K562 (cell line): ENCODE data around the gene PNPLA2. TPM values are rescaled to one million over a fixed set of nuclear protein-coding genes. Genes with fewer than 3 reads are reported as not detected.

Experiments used
- ATAC-seq: fragments of 200-7000 bp; cut with Tn5 transposase; 3 replicates; pipeline ENCODE4 v1.9.1; 2020; ENCODE audit warnings: moderate library complexity
- BruUV-seq: library from RNA; stranded (reverse); fragments of 400-500 nt; replicated peaks from 2 replicates; lab custom pipeline; 2021; lab: Mats Ljungman, UMichigan
- CTCF ChIA-PET: fragments of 300-600 bp; formaldehyde crosslinking; extraction: SDS; loops from one replicate; lab custom pipeline; 2021; ENCODE audit warnings: low intra/inter-chr PET ratio; lab: Yijun Ruan, JAX
- POLR2A ChIA-PET: fragments of 300-600, 350-650 bp; sonication (Branson Sonifier 250); formaldehyde crosslinking; extraction: SDS; loops from one replicate; lab custom pipeline; 2021; ENCODE audit warnings: antibody characterized with exemption, inconsistent platforms; lab: Yijun Ruan, JAX
- DNase-seq, 4 experiments: peaks; one replicate each; pipeline versions ENCODE4 v3.0.0 to v3.0.0-alpha.2; 2011 to 2018; ENCODE audit warnings: low spot score in 3 of 4, mixed read lengths in 3 of 4; ENCODE audit errors: extremely low read depth in 1 of 4
- FAIRE-seq: peaks from 2 replicates; lab custom pipeline; 2011; peaks lifted over from hg19 to GRCh38; lab: Jason Lieb, UNC
- H2AFZ ChIP-seq: 2 replicates; pipeline ENCODE4 v1.6.0; 2011; ENCODE audit warnings: low read depth, low read length, control low read depth, inconsistent platforms
- H3K27ac ChIP-seq: fragments of 200-600 bp; 3 replicates; pipeline ENCODE4 v1.8.0; 2011; ENCODE audit warnings: low read depth, mild to moderate bottlenecking, control low read depth, inconsistent platforms, low read length, moderate library complexity, mixed read lengths; ENCODE audit errors: extremely low read depth
- H3K27me3 ChIP-seq, 2 experiments: fragments of 300-600 bp in 1 of 2; 2 replicates in 1 of 2; 3 replicates in 1 of 2; pipeline versions ENCODE4 v1.6.0 to v1.8.0; 2011; ENCODE audit warnings: inconsistent platforms in 2 of 2, low read length in 2 of 2, mild to moderate bottlenecking in 1 of 2, mixed read lengths in 1 of 2, moderate library complexity in 1 of 2; ENCODE audit not compliant: control insufficient read depth in 2 of 2, insufficient read depth in 2 of 2
- H3K36me3 ChIP-seq: fragments of 300-600 bp; 3 replicates; pipeline ENCODE4 v1.8.0; 2011; ENCODE audit warnings: mild to moderate bottlenecking, low read length, inconsistent platforms; ENCODE audit not compliant: control insufficient read depth, insufficient read depth
- H3K4me1 ChIP-seq, 2 experiments: fragments of 200-600 bp in 1 of 2; replicated peaks in 1 of 2; 2 replicates in 1 of 2; 3 replicates in 1 of 2; pipeline versions ENCODE4 v1.5.1 to v1.8.0; 2011; ENCODE audit warnings: inconsistent platforms in 2 of 2, low read length in 2 of 2, mild to moderate bottlenecking in 1 of 2, mixed read lengths in 1 of 2, moderate library complexity in 1 of 2; ENCODE audit not compliant: control insufficient read depth in 2 of 2, insufficient read depth in 2 of 2
- H3K4me2 ChIP-seq: 2 replicates; pipeline ENCODE4 v1.6.1; 2011; ENCODE audit warnings: low read length, control low read depth, inconsistent platforms, mixed read lengths; ENCODE audit not compliant: insufficient read depth
- H3K4me3 ChIP-seq: fragments of 200-600 bp; sonication (generic), shearing (Covaris generic); 2 replicates; pipeline ENCODE4 v1.5.1; 2016; ENCODE audit warnings: control low read depth, inconsistent platforms
- H3K79me2 ChIP-seq: fragments of 200-600 bp; 3 replicates; pipeline ENCODE4 v1.8.0; 2011; ENCODE audit warnings: low read length, inconsistent platforms; ENCODE audit not compliant: control insufficient read depth, insufficient read depth
- H3K9ac ChIP-seq, 2 experiments: 2 replicates each; pipeline versions ENCODE4 v1.6.0 to v1.6.1; 2011; ENCODE audit warnings: low read depth in 2 of 2, low read length in 2 of 2, control low read depth in 1 of 2, inconsistent platforms in 1 of 2, mild to moderate bottlenecking in 1 of 2, mixed read lengths in 1 of 2; ENCODE audit not compliant: insufficient read depth in 1 of 2
- H3K9me1 ChIP-seq: one replicate; pipeline ENCODE4 v1.6.0; 2011; ENCODE audit warnings: inconsistent platforms, mild to moderate bottlenecking, low read length, moderate library complexity; ENCODE audit not compliant: control insufficient read depth, insufficient read depth
- H3K9me3 ChIP-seq: replicated peaks from 2 replicates; pipeline ENCODE4 v1.5.1; 2011; ENCODE audit warnings: low read depth, low read length, inconsistent platforms; ENCODE audit not compliant: control insufficient read depth, insufficient read depth
- H4K20me1 ChIP-seq: replicated peaks from 2 replicates; pipeline ENCODE4 v1.6.1; 2011; ENCODE audit warnings: low read length, inconsistent platforms, mixed read lengths; ENCODE audit not compliant: control insufficient read depth, insufficient read depth
- BDP1 ChIP-seq: IDR thresholded peaks from 3 replicates; pipeline ENCODE4 v1.6.1; 2011; ENCODE audit not compliant: insufficient read length, insufficient read depth
- CBFA2T2 ChIP-seq: fragments of 450-650 bp; conservative IDR thresholded peaks from 2 replicates; pipeline ENCODE4 v1.6.1; 2017; ENCODE audit warnings: mild to moderate bottlenecking
- DACH1 ChIP-seq: fragments of 450-650 bp; IDR thresholded peaks from 2 replicates; pipeline ENCODE4 v1.6.1; 2018; ENCODE audit not compliant: partially characterized antibody
- HMG20B ChIP-seq: fragments of 250-450 bp; sonication (Bioruptor Pico); IDR thresholded peaks from 2 replicates; pipeline ENCODE4 v1.5.0; 2021; ENCODE audit warnings: mild to moderate bottlenecking
- KDM5B ChIP-seq: fragments of 200-600 bp; sonication (generic); IDR thresholded peaks from 2 replicates; pipeline ENCODE4 v1.6.1; 2012; ENCODE audit warnings: low read depth, mild to moderate bottlenecking, moderate library complexity, low read length, control low read depth, inconsistent platforms; ENCODE audit not compliant: insufficient replicate concordance
- KLF13 ChIP-seq: fragments of 450-650 bp; IDR thresholded peaks from 2 replicates; pipeline ENCODE4 v1.6.1; 2016; ENCODE audit warnings: missing genetic modification characterization, low read depth, mild to moderate bottlenecking, missing compliant biosample characterization, moderate library complexity, borderline replicate concordance
- L3MBTL2 ChIP-seq: fragments of 450-650 bp; IDR thresholded peaks from 2 replicates; pipeline ENCODE4 v1.6.1; 2016; ENCODE audit warnings: mild to moderate bottlenecking, moderate library complexity
- MTA1 ChIP-seq: fragments of 450-650 bp; IDR thresholded peaks from 2 replicates; pipeline ENCODE4 v1.6.1; 2017; ENCODE audit warnings: borderline replicate concordance
- PCBP2 ChIP-seq: fragments of 200-400 bp; formaldehyde crosslinking; IDR thresholded peaks from 2 replicates; pipeline ENCODE4 v1.6.1; 2018; ENCODE audit warnings: low read length, low read depth, mild to moderate bottlenecking, moderate library complexity; ENCODE audit not compliant: poor library complexity, severe bottlenecking
- RBFOX2 ChIP-seq: fragments of 200-400 bp; formaldehyde crosslinking; IDR thresholded peaks from 2 replicates; pipeline ENCODE4 v1.6.1; 2017; ENCODE audit warnings: low read depth, mild to moderate bottlenecking, low read length, moderate library complexity
- RBM22 ChIP-seq: fragments of 200-400 bp; formaldehyde crosslinking; IDR thresholded peaks from 2 replicates; pipeline ENCODE4 v1.6.1; 2018; ENCODE audit warnings: low read length, low read depth; ENCODE audit not compliant: poor library complexity, severe bottlenecking
- TAF1 ChIP-seq: IDR thresholded peaks from 2 replicates; pipeline ENCODE4 v1.6.1; 2011; ENCODE audit warnings: mild to moderate bottlenecking, low read length, moderate library complexity; ENCODE audit not compliant: insufficient read depth, control insufficient read depth, severe bottlenecking; ENCODE audit errors: extremely low read depth
- XRCC4 ChIP-seq: IDR thresholded peaks from one replicate; pipeline ENCODE4 v1.6.1; 2011; ENCODE audit not compliant: insufficient read depth, insufficient read length; ENCODE audit errors: extremely low read depth
- ZNF830 ChIP-seq: fragments of 250-450 bp; sonication (Bioruptor Pico); IDR thresholded peaks from 2 replicates; pipeline ENCODE4 v1.5.0; 2021; ENCODE audit warnings: mild to moderate bottlenecking
- WGBS: fragments of 100-300 bp; shearing (Covaris generic); methylation state at CpG from one replicate; pipeline ENCODE4 v1.1.6; 2016; ENCODE audit warnings: low coverage, mixed read lengths; ENCODE audit not compliant: insufficient coverage; ENCODE audit errors: missing lambda C conversion rate; 5-methylcytosine and 5-hydroxymethylcytosine counted together
- in situ Hi-C: fragments of 300-500 bp; cut with MboI; formaldehyde crosslinking; loops from 4 replicates; pipeline ENCODE4 v1.15.0; 2018; ENCODE audit warnings: inconsistent platforms, mixed read lengths
- intact Hi-C: fragments of 100-400 bp; cut with micrococcal nuclease; formaldehyde crosslinking; loops from 2 replicates; pipeline ENCODE4 v1.14.2; 2022
- polyA plus RNA-seq, 8 experiments: library from polyadenylated mRNA; depleted of rRNA in 4 of 8; stranded (reverse) in 5 of 8; unstranded in 3 of 8; fragments of >200 nt; fragmentation: Nextera tagmentation in 2 of 8; fragmentation: Illumina TruSeq in 1 of 8; extraction: Ambion mirVana in 2 of 8; extraction: Trizol in 1 of 8; gene quantifications; 2 replicates each; pipeline versions ENCODE4 v1.2.1 to v1.2.3, GENCODE V29; 2011 to 2014; ENCODE audit warnings: inconsistent platforms in 1 of 8, missing spikeins in 1 of 8
- total RNA-seq, 7 experiments: library from RNA; depleted of rRNA in 6 of 7; stranded (reverse); fragments of >200 nt in 6 of 7; fragmentation: Illumina TruSeq in 2 of 7; extraction: Trizol in 2 of 7; gene quantifications; 2 replicates each; pipeline versions ENCODE4 v1.2.1 to v1.2.3, GENCODE V29; 2011 to 2021; ENCODE audit warnings: low replicate concordance in 1 of 7
- TF ChIP-seq, protein P1 (sequence below): fragments of 250-450 bp; sonication (Bioruptor Pico); IDR thresholded peaks from 2 replicates; pipeline ENCODE4 v1.5.0; 2021; ENCODE audit warnings: mild to moderate bottlenecking, borderline replicate concordance
- TF ChIP-seq, protein P2 (sequence below): fragments of 450-650 bp; IDR thresholded peaks from 2 replicates; pipeline ENCODE4 v1.6.1; 2016; ENCODE audit warnings: antibody characterized with exemption
- TF ChIP-seq, protein P3 (sequence below): fragments of 250-450 bp; sonication (Bioruptor Pico); IDR thresholded peaks from 2 replicates; pipeline ENCODE4 v1.8.0; 2021; ENCODE audit warnings: mild to moderate bottlenecking, moderate library complexity

The PNPLA2 gene
- total and polyA plus RNA-seq, 9 of the 15 experiments (the other 6 are each of a cell fraction or from before 2014, with no cell fraction given) = 0.39 to 87.1 (median 8.4) TPM

DNA sequence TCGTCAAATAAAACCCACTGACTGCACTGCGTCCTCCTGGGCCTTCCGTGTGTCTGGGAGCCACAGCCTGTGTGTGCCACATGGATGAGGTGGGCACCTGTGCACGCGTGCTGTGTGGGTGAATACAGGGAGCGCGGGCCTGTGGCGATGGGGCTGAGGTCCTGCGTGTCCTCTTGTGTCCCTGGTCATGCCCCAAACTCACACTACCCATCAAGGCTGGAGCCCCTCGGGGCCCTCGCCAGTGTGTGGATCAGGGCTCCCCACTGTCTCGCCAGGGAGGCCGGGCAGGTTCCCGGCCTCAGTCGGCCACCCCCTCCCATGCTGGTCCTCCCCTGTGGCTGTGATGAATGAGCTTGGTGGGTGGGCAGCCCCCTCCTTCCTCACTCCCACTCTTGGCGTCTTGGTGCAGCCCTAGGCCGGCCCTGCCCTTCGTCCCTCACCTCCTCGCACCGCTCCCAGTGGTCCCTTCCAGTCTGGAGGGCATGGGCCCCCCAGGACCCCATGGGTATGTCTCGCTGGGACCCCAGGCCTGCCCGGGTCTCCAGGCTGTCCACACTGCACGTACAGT, 13.3 kb downstream of the PNPLA2 start:
- ATAC-seq (no peak), DNase-seq (no peak), FAIRE-seq (no peak)
- H2AFZ ChIP-seq = peak overlapping the region; percentile 95
- peaks cover 28% of the 10 kb centered on the region; the same call in 1 of the 3 replicates for H3K36me3 ChIP-seq
- peak overlapping the region; percentile 77 for H3K4me2 ChIP-seq
- H3K9me1 ChIP-seq = peaks cover 5% of the 10 kb centered on the region
- H3K9me3 ChIP-seq = no peaks in the 10 kb centered on the region
- ChIA-PET CTCF (no interaction called here), POLR2A (interaction anchor here (0.7 to 2.3 kb wide), 5 partner anchors 8 to 33 kb away, joined by 3 to 11 read pairs (median 5); partner anchors contain the start of gene PNPLA2)
- no peaks in the 10 kb centered on the region for H3K27me3 ChIP-seq
- BruUV-seq = TSS peak; percentile 77
- intact Hi-C loops (loop anchor here (2.0 kb wide), 1 partner anchor 27 kb away; the partner anchor contains the start of gene PIDD1), in situ Hi-C loops (no loop called here)
- peak overlapping the region; percentile 66 to 96 for H3K9ac ChIP-seq
- peak overlapping the region; percentile 87 for H3K4me3 ChIP-seq
- peak overlapping the region; percentile 94 for H3K27ac ChIP-seq
- peaks cover 7% of the 10 kb centered on the region for H4K20me1 ChIP-seq
- WGBS = 40% methylated on average over 15 of the region's 23 CpGs
- H3K79me2 ChIP-seq = peaks cover 47% of the 10 kb centered on the region
- peaks cover 20 to 91% of the 10 kb centered on the region in 2 experiments for H3K4me1 ChIP-seq
- TF ChIP-seq, protein P1, sequence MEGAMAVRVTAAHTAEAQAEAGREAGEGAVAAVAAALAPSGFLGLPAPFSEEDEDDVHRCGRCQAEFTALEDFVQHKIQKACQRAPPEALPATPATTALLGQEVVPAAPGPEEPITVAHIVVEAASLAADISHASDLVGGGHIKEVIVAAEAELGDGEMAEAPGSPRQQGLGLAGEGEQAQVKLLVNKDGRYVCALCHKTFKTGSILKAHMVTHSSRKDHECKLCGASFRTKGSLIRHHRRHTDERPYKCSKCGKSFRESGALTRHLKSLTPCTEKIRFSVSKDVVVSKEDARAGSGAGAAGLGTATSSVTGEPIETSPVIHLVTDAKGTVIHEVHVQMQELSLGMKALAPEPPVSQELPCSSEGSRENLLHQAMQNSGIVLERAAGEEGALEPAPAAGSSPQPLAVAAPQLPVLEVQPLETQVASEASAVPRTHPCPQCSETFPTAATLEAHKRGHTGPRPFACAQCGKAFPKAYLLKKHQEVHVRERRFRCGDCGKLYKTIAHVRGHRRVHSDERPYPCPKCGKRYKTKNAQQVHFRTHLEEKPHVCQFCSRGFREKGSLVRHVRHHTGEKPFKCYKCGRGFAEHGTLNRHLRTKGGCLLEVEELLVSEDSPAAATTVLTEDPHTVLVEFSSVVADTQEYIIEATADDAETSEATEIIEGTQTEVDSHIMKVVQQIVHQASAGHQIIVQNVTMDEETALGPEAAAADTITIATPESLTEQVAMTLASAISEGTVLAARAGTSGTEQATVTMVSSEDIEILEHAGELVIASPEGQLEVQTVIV (CRISPR knock-in tag) = no peak
- TF ChIP-seq, protein P2, sequence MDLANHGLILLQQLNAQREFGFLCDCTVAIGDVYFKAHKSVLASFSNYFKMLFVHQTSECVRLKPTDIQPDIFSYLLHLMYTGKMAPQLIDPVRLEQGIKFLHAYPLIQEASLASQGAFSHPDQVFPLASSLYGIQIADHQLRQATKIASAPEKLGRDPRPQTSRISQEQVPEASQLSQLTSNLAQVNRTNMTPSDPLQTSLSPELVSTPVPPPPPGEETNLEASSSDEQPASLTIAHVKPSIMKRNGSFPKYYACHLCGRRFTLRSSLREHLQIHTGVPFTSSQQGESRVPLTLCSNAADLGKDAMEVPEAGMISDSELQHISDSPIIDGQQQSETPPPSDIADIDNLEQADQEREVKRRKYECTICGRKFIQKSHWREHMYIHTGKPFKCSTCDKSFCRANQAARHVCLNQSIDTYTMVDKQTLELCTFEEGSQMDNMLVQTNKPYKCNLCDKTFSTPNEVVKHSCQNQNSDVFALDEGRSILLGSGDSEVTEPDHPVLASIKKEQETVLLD = no peak
- TF ChIP-seq KLF13 (tag) = no peak
- no peak for TF ChIP-seq ZNF830 (CRISPR knock-in tag)
- no peak for TF ChIP-seq MTA1
- TF ChIP-seq PCBP2 = no peak
- TF ChIP-seq L3MBTL2 = no peak
- no peak for TF ChIP-seq BDP1
- TF ChIP-seq XRCC4 = no peak
- TF ChIP-seq RBFOX2 = peak; percentile 1; the same call in 1 of the 2 replicates
- TF ChIP-seq TAF1 = peak; percentile 1
- TF ChIP-seq KDM5B = peak; percentile 29
- TF ChIP-seq HMG20B (CRISPR knock-in tag) = no peak
- TF ChIP-seq DACH1 = no peak
- TF ChIP-seq, protein P3, sequence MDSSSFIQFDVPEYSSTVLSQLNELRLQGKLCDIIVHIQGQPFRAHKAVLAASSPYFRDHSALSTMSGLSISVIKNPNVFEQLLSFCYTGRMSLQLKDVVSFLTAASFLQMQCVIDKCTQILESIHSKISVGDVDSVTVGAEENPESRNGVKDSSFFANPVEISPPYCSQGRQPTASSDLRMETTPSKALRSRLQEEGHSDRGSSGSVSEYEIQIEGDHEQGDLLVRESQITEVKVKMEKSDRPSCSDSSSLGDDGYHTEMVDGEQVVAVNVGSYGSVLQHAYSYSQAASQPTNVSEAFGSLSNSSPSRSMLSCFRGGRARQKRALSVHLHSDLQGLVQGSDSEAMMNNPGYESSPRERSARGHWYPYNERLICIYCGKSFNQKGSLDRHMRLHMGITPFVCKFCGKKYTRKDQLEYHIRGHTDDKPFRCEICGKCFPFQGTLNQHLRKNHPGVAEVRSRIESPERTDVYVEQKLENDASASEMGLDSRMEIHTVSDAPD (CRISPR knock-in tag) = no peak
- peak; percentile 41 for TF ChIP-seq RBM22
- TF ChIP-seq CBFA2T2 = no peak
